HEK293T (cell line): Measurements from ENCODE around the gene CPM.

ENCODE experiments used
- CTCF ChIA-PET: fragments of 350-600 bp; formaldehyde crosslinking; extraction: SDS; loops from one replicate; lab custom pipeline; 2021; ENCODE audit warnings: antibody characterized with exemption, inconsistent platforms; lab: Yijun Ruan, JAX
- POLR2A ChIA-PET: fragments of 350-600 bp; formaldehyde crosslinking; extraction: SDS; loops from one replicate; lab custom pipeline; 2020; ENCODE audit warnings: antibody characterized with exemption, inconsistent platforms; lab: Yijun Ruan, JAX
- DNase-seq: peaks from one replicate; pipeline ENCODE4 v3.0.0; 2012; ENCODE audit warnings: mixed read lengths; ENCODE audit errors: extremely low spot score
- ARNT ChIP-seq: fragments of 450-650 bp; IDR thresholded peaks from 2 replicates; pipeline ENCODE4 v1.6.1; 2017; ENCODE audit warnings: mild to moderate bottlenecking
- BHLHE40 ChIP-seq: fragments of 450-650 bp; IDR thresholded peaks from 2 replicates; pipeline ENCODE4 v1.6.1; 2016; ENCODE audit warnings: mild to moderate bottlenecking, moderate library complexity, borderline replicate concordance
- CTBP1 ChIP-seq: fragments of 450-650 bp; IDR thresholded peaks from 2 replicates; pipeline ENCODE4 v1.6.1; 2016; ENCODE audit warnings: borderline replicate concordance
- ELF4 ChIP-seq: fragments of 450-650 bp; IDR thresholded peaks from 2 replicates; pipeline ENCODE4 v1.6.1; 2017; ENCODE audit warnings: antibody characterized with exemption
- FOXA1 ChIP-seq: fragments of 450-650 bp; IDR thresholded peaks from 2 replicates; pipeline ENCODE4 v1.6.1; 2016; ENCODE audit warnings: mild to moderate bottlenecking
- FOXK2 ChIP-seq: fragments of 450-650 bp; IDR thresholded peaks from 2 replicates; pipeline ENCODE4 v1.6.1; 2016; ENCODE audit warnings: mild to moderate bottlenecking
- FOXM1 ChIP-seq: fragments of 450-650 bp; IDR thresholded peaks from 2 replicates; pipeline ENCODE4 v1.6.1; 2017; ENCODE audit warnings: mild to moderate bottlenecking, borderline replicate concordance
- HDGF ChIP-seq: fragments of 450-650 bp; IDR thresholded peaks from 2 replicates; pipeline ENCODE4 v1.6.1; 2017; ENCODE audit warnings: antibody characterized with exemption, borderline replicate concordance
- L3MBTL2 ChIP-seq: fragments of 450-650 bp; conservative IDR thresholded peaks from 2 replicates; pipeline ENCODE4 v1.6.1; 2016; ENCODE audit warnings: mild to moderate bottlenecking
- LEF1 ChIP-seq: fragments of 450-650 bp; IDR thresholded peaks from 2 replicates; pipeline ENCODE4 v1.6.1; 2017; ENCODE audit warnings: mild to moderate bottlenecking, borderline replicate concordance
- NFRKB ChIP-seq: fragments of 450-650 bp; IDR thresholded peaks from 2 replicates; pipeline ENCODE4 v1.6.1; 2016; ENCODE audit warnings: mild to moderate bottlenecking, moderate library complexity
- PKNOX1 ChIP-seq: fragments of 450-650 bp; IDR thresholded peaks from 2 replicates; pipeline ENCODE4 v1.6.1; 2016
- SP1 ChIP-seq: fragments of 450-650 bp; IDR thresholded peaks from 2 replicates; pipeline ENCODE4 v1.6.1; 2017
- SUZ12 ChIP-seq: fragments of 450-650 bp; IDR thresholded peaks from 2 replicates; pipeline ENCODE4 v1.6.1; 2016; ENCODE audit warnings: mild to moderate bottlenecking
- TARDBP ChIP-seq: fragments of 450-650 bp; IDR thresholded peaks from 2 replicates; pipeline ENCODE4 v1.6.1; 2016
- ZNF384 ChIP-seq: fragments of 450-650 bp; IDR thresholded peaks from 2 replicates; pipeline ENCODE4 v1.6.1; 2016

The CPM gene

GRCh38 chr12:68850390-68850789 is 82.6 kb downstream of the CPM start:
- ChIA-PET POLR2A (no interaction called here), CTCF (no interaction called here)
- TF ChIP-seq FOXA1 (no peak), TARDBP (no peak), ZNF384 (no peak), SP1 (no peak), PKNOX1 (no peak), SUZ12 (no peak), HDGF (no peak), FOXK2 (no peak), L3MBTL2 (no peak), ELF4 (no peak)
- no peak for DNase-seq

GRCh38 chr12:68846811-68847210 is 86.2 kb downstream of the CPM start:
- CTCF ChIA-PET = interaction anchor here (0.7 kb wide), 1 partner anchor 15 kb away, joined by 3 read pairs; no protein-coding TSS in a partner anchor
- no peak for DNase-seq
- POLR2A ChIA-PET = no interaction called here
- no peak for TF ChIP-seq PKNOX1
- TF ChIP-seq LEF1 = no peak

- ChIA-PET POLR2A (interaction anchor here (0.7 kb wide), 1 partner anchor 9 kb away, joined by 3 read pairs; no protein-coding TSS in a partner anchor), CTCF (interaction anchor here (0.7 kb wide), 1 partner anchor 309 kb away, joined by 3 read pairs; no protein-coding TSS in a partner anchor)
- DNase-seq = no peak
- no peak for TF ChIP-seq FOXM1
- no peak for TF ChIP-seq BHLHE40
- no peak for TF ChIP-seq LEF1
- TF ChIP-seq CTBP1 = no peak
- no peak for TF ChIP-seq SP1
- no peak for TF ChIP-seq FOXA1
- TF ChIP-seq L3MBTL2 = no peak
- no peak for TF ChIP-seq HDGF
- TF ChIP-seq SUZ12 = no peak
- TF ChIP-seq ZNF384 = no peak
- TF ChIP-seq NFRKB = no peak
- TF ChIP-seq TARDBP = no peak
These were observed 87.9 kb downstream of the CPM start for GRCh38 chr12:68844788-68845695.

GRCh38 chr12:68844318-68844745 is 88.6 kb downstream of the CPM start:
- DNase-seq = no peak
- TF ChIP-seq SUZ12 (no peak), HDGF (no peak), BHLHE40 (no peak), SP1 (no peak), FOXM1 (no peak), NFRKB (no peak), ELF4 (no peak), CTBP1 (no peak), LEF1 (no peak), ZNF384 (no peak), TARDBP (no peak), L3MBTL2 (no peak), PKNOX1 (no peak), ARNT (no peak), FOXK2 (no peak), FOXA1 (no peak)
- POLR2A ChIA-PET = no interaction called here
- CTCF ChIA-PET = interaction anchor here (0.7 kb wide), 1 partner anchor 310 kb away, joined by 3 read pairs; no protein-coding TSS in a partner anchor

- ChIA-PET CTCF (interaction anchor here (0.7 to 1.2 kb wide), 2 partner anchors 13 to 260 kb away, joined by 3 to 4 read pairs; no protein-coding TSS in a partner anchor), POLR2A (no interaction called here)
- DNase-seq = no peak
- TF ChIP-seq TARDBP (no peak), L3MBTL2 (no peak)
These were observed 90.0 kb downstream of the CPM start for GRCh38 chr12:68842784-68843567.

- no peak for TF ChIP-seq LEF1
- ChIA-PET POLR2A (no interaction called here), CTCF (interaction anchor here (0.7 to 1.2 kb wide), 2 partner anchors 12 to 261 kb away, joined by 3 to 4 read pairs; no protein-coding TSS in a partner anchor)
- no peak for DNase-seq
These were observed 90.8 kb downstream of the CPM start for GRCh38 chr12:68842123-68842522.
